ENCODE results near the gene MRTFB.

MRTFB gene

DNA sequence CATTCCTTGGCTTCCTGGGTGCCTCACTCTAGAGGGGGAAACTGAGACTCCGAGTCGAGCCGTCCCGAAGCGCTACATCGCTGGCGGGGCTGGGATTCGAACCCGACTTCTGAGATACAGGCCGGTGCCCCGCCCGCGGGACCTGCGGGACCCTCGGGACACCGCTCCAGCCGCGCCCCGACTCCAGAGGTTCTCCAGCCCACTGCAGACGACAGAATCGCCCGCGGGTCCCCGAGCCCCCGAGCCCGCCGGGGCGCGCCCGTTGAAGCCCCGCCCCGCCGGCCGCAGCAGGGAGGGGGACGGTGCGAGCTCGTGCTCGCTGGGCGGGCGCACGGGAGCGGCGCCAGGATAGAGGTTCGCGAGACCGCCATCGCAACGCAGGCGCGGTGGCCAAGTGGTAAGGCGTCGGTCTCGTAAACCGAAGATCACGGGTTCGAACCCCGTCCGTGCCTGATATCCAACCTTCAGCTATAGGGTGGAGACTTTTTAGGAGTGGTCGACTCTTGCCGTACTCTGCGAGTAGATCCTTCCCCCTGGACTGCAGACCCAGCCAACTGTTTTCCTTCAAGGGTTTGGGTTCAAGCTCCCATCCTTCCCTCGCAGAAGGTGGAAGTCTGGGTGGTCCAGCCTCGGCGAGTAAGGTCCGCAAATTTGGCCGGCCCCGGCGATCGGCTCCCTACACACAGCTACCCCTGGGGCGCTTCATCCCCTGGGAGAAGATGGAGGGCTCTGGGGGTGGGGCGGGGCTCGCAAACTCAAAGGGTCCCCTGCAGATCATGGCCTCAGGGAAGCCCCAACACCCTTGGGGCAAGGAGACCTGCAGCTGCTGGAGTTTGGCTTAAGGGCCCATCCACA is 214.6 kb downstream of the MRTFB start:
- DNase-seq (ENCODE audit: low read depth in 1 of 2, low spot score in 1 of 2), result peak; percentile 94 to 97

DNA sequence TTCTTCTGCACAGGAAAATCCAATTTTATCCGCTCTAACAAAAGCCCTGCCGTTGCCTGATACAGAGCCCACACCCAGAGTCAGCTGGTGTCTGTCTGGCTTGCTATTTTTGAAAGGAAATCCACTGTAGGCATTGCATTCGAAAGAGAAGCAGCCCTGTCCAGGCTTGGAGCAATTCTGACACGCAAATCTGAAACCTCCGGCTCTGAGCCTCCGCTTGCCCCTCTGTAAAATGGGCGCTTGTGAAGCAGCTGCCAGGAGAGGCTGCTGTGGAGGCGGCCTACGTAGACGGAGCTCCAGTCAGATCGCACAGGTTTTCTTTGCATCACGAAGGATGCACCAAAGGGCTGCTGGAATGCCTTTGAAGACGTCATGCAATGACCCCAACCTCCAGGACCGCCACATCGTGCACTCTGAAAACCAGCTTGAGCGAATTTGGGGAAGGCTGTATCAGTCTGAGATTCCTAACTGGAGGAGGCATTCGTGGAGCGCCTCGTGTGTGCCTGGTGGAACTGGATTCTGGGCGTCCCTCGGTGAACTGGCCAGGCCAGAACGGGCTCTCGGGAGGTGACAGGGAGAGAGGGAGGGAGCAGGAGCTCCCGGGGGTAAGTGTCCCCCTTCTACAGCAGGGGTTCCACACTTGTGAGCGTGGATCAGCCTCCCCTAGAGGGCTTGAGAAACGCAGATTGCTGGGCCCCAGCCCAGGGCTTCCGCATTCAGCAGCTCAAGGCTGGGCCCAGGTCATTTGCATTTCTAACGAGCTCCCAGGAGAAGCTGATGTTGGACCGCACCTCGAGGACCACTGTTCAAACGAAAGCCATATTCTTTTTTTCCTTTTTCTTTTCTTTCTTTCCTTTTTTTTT is 215.5 kb downstream of the MRTFB start:
- DNase-seq (ENCODE audit: low read depth in 1 of 2, low spot score in 1 of 2), result no peak

GRCh38 chr16:14289692-14290340 is 218.7 kb downstream of the MRTFB start:
- no peak for DNase-seq (ENCODE audit: low read depth in 1 of 2, low spot score in 1 of 2)

DNA sequence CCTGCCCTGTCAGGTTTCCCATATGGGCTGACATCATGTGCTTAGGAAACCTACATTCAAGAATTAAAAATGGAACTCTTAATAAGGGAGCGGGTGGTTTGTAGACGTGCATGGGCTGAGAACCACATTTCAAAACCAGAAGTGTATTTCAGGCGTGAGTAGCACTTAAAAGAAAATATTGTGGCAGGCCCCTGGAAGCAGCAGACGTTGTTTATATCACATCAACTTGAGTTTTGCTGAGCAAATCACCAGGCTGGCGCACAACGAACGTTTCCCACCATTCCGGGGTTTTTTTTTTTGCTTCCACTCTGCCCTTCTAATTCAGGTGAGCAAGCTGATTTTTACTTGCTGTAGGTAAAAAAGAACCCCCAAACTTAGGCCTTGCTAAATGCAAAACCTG is 220.2 kb downstream of the MRTFB start:
- no peak for DNase-seq (ENCODE audit: low read depth in 1 of 2, low spot score in 1 of 2)

DNA sequence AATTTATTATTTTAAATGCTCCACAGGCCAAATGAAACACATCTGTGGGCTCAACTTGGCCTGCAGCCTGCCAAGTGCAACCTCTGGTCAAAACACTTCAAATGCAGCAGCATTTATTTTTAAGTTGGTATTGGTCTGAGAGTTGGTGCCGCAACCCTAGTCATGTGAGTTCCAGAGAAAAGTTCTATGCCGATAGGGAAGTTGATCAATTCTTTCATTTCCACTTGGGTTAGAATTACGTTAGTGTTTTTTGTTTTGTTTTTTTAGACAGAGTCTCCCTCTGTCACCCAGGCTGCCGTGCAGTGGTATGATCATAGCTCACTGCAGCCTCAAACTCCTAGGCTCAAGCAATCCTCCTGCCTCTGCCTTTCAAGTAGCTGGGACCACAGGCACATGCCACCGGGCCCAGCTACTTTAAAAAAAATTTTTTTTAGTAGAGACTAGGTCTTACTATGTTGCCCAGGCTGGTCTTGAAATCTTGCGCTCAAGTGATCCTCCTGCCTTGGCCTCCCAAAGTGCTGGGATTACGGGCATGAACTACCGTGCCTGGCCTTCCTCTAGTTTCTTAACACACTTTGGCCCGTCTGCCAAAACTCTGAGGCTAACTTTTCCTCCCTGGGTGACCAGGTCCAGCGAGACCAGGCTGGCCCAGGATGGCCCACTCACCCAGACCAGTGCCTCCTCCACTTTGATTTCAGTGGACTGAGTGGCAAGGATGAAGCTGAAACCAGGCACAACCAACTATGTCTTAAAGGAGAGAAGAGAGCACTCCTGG is 221.1 kb downstream of the MRTFB start:
- no peak for DNase-seq (ENCODE audit: low read depth in 1 of 2, low spot score in 1 of 2)

GRCh38 chr16:14296663-14297062 is 225.5 kb downstream of the MRTFB start:
- DNase-seq (ENCODE audit: low read depth in 1 of 2, low spot score in 1 of 2), result no peak

GRCh38 chr16:14298374-14299122 is 227.4 kb downstream of the MRTFB start:
- no peak for DNase-seq (ENCODE audit: low read depth in 1 of 2, low spot score in 1 of 2)

GRCh38 chr16:14300705-14301168 is 229.6 kb downstream of the MRTFB start:
- no peak for DNase-seq (ENCODE audit: low read depth in 1 of 2, low spot score in 1 of 2)

DNA sequence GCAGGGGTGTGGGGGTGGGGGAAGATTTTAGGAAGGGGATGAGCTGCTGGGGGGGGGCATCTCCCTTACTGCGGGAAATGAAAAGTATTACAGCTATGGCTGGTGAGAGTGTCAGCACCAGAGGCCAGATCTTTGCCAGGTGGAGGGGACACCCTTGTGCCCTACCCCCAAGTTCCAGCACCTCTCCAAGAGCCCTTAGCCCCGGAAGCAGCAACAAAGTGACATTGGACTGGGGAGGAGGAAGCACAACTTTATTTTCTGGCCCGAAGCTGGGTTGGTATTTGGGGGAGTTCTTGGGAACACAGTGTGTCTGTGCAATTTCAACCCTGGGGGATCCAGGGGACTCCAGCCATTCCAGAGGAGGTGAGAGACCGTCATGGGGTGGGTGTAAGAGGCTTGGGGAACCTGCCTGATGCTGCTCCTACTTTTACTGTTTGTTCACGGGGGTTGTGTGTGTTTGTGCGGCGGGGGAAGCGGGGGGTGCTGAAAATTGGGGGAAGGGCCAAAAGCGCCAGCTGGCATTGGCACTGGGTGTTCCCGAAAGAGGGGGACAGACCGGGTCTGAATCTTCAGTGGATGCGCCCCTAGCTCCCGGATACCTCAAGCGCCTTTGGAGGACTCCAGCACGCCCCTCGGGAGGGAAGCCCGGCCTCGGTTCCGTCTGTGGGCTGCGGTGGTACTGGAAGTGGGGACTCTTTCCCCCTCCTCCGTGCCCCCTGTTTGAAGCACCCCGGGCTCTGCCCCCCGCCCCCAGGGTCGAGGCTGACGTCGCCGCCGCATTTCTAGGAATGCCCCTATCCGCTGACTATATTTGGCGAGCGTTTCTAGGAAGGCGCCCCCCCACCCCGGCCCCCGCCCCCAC is 230.3 kb downstream of the MRTFB start:
- no peak for DNase-seq (ENCODE audit: low read depth in 1 of 2, low spot score in 1 of 2)

GRCh38 chr16:14302031-14302398 is 230.9 kb downstream of the MRTFB start:
- no peak for DNase-seq (ENCODE audit: low read depth in 1 of 2, low spot score in 1 of 2)

- no peak for DNase-seq (ENCODE audit: low read depth in 1 of 2, low spot score in 1 of 2)
Measured at GRCh38 chr16:14302399-14303181, 231.5 kb downstream of the MRTFB start.

DNA sequence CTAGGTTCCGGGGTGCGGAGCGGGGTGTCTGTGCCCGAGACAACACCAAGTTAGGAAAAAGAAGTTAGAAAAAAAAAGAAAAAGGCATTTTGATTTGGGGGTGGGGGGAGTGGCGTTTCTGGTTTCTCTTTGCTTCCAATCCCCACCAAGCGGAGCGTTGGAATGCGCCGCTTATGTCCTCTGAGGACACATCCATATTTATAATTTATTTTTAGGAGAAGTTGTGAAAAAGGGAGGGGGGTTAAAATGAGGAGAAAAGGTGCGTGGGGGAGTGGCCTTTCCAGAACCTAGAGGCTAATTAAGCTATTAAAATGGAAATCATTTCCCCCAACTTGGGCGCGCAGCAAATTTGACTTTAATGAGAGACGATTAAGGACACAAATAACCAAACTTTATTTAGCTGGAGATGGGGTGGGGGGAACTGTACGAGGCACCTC is 232.1 kb downstream of the MRTFB start:
- DNase-seq (ENCODE audit: low read depth in 1 of 2, low spot score in 1 of 2), result no peak

DNA sequence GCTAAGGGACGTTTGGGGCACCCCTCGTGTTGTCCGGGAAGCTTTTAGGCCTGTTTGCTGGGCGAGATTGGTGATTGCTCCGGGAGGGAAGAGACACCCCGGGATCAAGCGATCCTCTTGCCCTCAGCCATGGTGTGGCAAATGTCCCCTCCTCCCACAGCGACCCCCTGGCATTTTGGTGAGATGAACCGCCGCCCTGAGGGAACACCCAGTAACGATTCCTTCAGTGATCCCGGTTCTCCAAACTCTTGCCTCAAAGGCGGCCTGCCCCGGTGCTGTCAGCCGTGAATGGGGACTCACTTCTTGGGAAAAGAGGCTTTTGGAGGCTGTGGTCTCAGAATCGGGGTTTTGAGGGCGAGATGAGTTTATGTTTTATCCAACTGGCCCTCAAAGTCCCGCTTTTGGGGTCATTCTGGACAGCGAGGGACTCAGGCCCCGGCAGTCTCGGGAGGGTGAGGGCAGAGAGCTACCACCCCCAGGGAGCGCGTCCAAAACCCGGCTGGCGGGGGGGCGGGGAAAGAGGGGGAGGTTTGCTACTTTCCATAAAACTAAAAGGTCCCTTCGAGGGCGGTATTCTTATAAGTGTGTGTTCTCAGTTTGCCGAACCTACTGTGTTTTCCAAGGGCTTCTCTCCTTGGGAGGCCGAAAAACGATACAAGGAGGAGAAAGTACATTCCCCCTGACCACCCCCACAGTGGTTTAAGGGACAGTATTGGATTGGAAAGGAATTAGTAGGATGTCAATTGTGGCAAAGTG is 232.7 kb downstream of the MRTFB start:
- no peak for DNase-seq (ENCODE audit: low read depth in 1 of 2, low spot score in 1 of 2)

- no peak for DNase-seq (ENCODE audit: low read depth in 1 of 2, low spot score in 1 of 2)
Measured at GRCh38 chr16:14304891-14305460, 233.9 kb downstream of the MRTFB start.

DNA sequence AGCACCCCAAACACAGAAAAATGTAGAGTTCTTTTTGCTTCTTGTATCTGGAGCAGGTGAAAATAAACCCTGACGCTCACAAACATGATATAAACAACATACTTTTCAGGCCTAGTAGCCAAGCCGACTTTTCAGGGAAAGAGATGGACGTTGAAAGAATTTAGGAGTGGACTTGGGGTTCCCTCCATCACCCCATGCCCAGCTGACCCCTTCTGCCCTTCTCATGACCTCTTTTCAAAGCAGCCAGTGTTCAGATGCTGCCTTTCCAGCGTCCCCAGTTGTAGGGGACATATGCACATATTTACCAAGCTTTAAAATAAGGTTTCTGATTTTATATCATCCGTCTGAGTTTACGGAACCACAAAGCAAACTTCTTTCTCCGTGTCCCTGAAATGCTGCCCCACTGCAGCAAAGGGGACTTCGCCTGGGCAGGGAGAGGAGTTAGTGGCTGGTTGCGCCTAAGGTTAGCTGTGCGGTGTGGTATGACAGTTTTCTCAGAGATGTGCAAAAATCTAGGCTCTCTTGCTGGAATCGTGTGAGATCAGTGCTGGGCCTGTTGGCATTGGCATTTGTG is 235.5 kb downstream of the MRTFB start:
- DNase-seq (ENCODE audit: low read depth in 1 of 2, low spot score in 1 of 2), result no peak

DNA sequence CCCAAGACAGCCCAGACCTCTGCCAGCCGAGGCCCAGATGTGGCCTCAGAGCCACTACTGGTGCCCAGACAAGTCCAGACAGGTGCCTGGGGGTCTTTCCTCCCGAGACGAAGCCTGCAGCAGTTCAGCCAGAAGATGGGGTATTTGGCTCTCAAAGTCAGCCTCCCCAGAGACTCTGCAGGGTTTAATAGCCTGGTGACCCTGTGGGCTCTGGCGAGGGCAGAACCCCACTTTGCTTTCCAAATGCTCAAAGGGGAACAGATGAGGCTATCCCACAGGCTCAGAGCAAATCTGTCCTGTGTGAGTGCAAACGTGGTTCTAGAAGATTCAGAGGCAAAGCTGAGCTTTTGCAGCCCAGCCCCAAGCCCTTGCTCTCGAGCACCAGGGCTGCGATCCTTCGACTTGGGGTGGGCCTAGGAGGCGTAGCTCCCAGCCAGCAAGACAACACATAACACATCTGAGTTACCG is 236.0 kb downstream of the MRTFB start:
- no peak for DNase-seq (ENCODE audit: low read depth in 1 of 2, low spot score in 1 of 2)

Measured in activated T-helper 1 cell treated with anti-CD3 and anti-CD28 coated beads, Interleukin-2, amount 50 U/mL, for 16 hours (primary cell).